Measurements from ENCODE around the gene THOC1.

Gene THOC1

DNA sequence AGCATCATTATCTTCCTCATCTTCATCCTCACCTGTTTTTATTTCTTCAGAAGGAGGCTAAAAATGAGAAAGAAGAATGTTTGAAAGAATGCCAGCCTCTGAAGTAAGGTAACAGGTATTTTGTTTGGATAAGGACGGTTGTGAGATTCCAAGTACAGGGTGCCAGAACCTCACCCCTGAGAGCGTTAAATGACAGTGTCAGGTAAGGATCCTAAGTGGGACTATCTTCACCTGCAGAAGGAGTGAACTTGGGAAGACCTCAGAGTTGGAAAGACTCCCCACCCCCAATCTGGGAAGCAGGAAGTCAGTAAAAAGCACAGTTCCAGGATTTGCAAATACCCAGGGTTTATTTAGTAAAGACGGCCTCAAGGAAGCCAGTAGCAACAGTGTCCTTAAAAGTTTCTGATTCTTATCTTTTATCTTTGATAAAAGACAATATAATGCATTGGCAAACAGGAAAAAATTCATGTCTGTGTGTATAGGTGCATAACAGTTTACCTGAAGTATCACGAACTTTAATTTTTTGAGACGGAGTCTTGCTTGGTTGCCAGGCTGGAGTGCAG is 52.3 kb downstream of the THOC1 start:
- DNase-seq (ENCODE audit: low spot score) = no peak

DNA sequence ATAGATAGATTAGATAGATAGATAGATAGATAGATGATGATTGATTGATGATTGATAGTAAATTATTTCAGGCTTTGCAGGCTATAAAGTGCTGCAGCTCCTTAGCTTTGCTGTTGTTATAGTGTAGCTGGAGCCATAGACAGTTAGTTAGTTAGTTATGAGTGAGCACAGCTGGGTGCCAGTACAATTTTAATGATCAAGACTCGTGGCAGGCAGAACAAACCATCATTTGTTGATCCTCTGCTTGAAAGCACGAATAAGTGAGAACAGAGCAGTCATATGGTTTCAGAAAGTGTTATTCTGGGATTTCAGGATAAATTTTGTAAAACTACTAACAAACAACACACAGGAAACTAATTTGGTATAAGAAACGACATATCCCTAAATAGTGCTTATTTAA is 53.9 kb downstream of the THOC1 start:
- no peak for DNase-seq (ENCODE audit: low spot score)

DNA sequence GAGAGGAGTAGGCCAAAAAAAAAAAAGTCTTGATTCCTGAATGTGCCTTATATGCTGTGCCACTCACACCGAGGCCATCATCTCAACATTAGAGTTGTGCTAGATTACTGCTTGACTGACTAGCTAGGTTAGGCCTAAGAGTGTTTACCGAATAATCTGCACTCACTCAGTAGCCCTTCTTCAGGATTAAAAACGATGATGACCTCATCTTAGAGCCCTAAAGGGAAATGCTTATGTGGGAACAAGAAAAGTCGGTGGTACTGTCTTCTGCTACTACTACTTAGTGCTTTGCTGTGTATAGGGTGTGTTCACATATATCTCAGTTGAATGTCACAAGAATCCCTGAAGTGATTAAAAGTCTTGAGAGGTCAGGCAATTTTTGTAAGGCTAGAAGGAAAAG is 54.3 kb downstream of the THOC1 start:
- DNase-seq (ENCODE audit: low spot score) = no peak

DNA sequence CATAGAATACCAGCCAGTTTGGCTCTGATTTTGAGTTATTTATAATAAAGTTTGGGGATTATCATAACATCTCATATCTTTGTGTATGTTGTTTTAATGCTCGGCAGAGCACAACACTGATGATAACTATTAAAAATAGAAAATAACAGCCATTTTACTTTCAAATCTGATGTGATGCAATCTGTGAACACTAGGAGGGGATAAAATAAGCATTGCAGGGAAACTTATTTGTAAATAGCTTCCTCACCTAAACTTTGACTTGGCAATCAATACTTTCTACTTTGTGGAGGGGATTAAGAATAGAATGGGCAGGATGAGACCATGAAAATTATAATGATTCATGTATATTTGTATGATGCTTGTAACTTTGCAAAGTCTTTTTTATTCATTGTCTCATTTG is 55.1 kb downstream of the THOC1 start:
- DNase-seq (ENCODE audit: low spot score) = no peak

DNA sequence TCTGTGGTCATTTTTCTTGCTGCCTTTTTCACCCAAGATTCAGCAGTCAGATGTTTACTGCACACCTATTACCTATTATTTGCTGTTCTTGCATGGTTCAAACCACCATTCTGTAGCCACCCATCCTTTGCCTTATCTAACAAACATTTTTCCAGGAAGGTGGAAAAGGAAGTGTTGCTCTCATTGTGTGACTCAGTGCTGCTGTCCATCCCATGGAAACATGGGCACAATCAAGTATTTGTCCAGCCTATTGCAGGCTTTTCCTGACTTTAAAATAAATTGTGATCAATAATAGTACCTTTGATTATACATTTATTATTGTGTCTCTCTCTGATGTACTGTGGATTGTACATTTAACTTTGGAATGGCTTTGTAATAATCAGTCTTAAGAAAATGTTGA is 56.3 kb downstream of the THOC1 start:
- DNase-seq (ENCODE audit: low spot score) = no peak

DNA sequence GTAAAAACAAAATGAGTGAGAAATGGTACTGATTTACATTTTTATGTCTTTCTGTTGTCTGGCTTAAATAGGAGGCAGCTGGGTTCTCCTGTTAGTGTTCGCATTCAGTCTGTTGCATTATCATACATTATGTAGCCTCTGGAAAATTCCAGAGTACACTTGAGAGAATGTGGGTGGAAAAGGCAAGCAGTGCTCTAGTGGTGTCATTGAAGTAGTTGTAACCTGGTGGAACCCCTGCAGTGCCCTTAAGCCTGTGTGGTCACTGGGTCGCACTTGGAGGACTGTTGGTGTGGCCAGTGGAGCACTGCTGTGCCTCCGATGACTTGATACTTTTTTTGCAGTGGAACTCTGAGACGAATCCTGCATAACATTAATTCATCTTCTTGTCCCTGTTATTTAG is 57.1 kb downstream of the THOC1 start:
- no peak for DNase-seq (ENCODE audit: low spot score)

DNA sequence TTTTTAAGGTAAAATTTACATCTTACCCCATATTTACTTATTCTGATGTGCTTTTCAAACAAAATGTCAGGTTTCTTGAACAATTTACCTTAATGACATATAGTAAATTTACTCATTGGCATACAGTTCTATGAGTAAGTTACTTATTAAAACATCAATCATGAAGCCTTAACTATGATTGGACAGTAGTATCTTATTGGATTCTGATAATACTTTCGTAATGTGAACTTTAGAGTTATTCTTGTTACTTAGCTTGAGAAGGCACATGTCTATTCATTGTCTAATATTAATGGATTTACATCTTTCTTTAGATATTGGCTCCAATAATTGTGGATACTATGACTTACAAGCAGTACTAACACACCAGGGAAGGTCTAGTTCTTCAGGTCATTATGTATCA is 57.8 kb downstream of the THOC1 start:
- DNase-seq (ENCODE audit: low spot score) = no peak

DNA sequence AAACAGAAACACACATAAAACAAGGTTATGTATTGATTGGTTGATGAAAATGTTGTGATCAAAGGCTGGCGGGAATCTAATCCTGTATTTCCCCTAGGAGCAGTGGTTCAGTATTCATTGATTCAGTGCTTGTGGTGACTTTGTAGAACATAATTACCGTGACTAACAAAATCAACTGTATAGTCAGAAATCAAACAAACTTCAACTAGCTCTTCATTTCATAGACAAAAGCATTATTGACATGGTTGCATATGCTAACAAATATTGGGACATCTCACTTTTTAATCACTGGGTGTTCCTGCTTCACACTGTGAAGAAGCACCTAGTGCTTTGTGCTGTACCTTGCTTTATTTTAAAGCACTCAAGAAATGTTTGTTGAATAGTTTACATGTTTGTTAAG is 68.1 kb downstream of the THOC1 start:
- DNase-seq (ENCODE audit: low spot score) = no peak

DNA sequence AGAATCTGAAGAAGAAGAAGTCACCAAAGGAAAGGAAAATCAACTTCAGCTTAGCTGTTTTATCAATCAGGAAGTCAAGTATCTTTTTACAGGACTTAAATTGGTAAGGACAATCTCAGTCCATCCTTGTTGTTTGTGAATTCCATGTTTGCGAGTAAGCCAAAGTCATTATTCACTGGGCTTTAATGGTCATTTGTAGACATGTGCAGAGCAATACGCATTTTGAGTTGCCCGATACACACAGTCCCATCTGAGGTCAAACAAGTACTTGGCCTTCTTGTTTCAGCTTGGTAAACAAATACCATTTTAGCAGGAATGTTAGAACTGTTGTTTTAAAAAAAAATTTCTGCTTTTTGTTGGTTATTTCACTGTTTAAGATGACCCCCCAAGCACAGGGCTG is 68.6 kb downstream of the THOC1 start:
- no peak for DNase-seq (ENCODE audit: low spot score)

DNA sequence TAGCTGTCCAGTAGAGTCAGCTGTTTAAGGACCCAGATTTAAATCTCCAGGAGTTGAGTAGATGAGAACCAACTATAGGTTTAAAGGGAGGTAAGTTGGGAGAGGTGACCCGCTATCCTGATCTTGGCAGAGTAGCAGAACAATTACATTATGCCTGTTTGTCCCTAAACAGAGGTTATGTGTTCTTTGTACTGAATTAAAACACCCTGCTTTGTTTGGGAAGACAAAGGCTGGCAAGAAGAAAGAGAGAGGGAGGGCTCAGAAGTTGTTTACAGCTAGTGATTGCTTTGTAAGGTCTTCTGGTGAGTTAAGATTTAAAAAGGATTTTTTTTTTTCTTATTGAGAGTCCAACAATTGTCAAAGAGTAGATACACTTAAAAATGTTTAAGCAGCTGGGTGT is 72.2 kb downstream of the THOC1 start:
- DNase-seq (ENCODE audit: low spot score) = no peak

DNA sequence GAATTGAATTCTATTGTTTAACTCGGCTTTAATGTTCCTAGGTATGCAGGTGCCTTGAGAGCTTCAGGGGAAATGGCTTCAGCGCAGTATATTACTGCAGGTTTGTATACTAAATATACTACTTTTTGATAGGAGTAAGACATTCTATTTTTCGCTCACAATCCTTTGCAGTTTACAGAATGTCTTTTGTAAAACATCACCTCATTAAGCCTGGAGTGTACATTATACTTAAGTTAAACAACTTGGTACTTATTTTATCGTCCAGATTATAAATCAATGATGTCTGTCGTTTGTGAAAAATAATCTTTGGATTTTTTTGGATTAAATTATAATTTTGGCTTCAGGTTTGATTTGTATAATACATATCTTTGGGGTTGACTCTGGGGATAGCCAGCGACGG is 75.0 kb downstream of the THOC1 start:
- no peak for DNase-seq (ENCODE audit: low spot score)

DNA sequence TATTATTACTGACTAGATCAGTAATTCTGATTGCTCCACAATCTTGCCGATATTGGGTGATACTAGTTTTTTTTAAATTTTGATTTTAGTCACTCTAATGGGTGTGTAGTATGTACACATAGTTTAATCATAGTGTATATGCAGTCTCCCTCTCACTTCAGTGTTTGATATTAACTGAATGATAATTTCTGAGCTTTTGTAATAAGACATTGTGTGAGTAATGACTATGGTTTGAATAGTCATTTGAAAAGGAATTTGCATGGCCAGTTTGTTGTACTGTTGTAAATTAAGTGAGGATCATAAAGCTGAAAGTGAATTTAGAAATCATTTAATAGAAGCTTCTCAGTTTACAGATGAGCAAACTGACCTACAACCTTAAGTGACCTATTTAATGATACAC is 76.1 kb downstream of the THOC1 start:
- no peak for DNase-seq (ENCODE audit: low spot score)

DNA sequence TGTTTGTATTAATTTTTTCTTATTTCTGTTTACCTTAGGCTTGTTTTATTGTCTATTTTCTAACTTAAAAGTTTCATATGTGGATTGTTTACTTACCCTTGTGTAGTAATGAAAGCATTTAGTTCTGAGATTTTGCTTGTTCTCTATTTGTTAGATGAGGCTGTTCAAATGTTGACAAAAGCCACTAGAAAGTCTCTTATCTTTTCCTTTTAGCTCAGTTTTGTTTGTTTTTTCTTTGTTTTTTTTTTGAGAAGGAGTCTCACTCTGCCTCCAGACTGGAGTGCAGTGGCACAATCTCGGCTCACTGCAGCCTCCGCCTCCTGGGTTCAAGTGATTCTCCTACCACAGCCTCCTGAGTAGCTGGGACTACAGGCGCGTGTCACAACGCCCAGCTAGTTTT is 78.6 kb downstream of the THOC1 start:
- DNase-seq (ENCODE audit: low spot score) = no peak

DNA sequence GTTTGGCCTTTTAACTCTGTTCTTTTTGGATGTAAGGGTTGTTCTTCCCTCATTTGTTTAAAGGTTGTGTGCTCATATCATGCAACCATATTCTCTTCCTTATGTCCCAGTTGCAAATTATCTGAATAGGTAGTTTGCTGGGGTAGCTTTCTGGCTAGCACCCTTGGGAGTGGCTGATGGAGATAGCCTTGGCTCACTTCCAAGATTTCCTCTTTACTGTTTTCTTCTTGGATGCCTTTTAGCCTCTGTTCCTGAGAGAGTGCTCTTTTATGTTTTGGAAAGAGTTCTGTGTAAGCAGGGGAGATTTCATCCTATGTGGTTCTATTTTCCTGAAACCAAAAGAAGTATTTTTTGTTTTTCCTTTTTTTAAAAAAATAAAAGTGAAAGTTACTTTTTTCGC is 84.1 kb downstream of the THOC1 start:
- no peak for DNase-seq (ENCODE audit: low spot score)

DNA sequence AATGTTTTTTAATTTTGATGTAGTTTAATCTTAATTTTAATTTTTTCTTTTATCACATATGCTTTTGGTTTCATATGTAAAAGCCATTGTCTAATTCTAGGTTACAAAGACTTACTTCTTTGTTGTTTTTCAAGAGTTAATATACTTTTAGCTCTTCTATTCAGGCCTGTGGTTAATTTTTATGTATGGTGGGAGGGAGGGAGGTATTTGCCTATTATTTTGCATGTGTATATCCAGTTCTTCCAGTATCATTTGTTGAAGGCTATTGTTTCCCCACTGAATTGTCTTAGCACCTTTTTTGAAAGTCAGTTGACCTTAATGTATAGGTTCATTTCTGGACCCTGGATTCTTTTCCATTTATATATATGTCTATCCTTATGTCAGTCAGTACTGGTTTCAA is 86.1 kb downstream of the THOC1 start:
- no peak for DNase-seq (ENCODE audit: low spot score)

DNA sequence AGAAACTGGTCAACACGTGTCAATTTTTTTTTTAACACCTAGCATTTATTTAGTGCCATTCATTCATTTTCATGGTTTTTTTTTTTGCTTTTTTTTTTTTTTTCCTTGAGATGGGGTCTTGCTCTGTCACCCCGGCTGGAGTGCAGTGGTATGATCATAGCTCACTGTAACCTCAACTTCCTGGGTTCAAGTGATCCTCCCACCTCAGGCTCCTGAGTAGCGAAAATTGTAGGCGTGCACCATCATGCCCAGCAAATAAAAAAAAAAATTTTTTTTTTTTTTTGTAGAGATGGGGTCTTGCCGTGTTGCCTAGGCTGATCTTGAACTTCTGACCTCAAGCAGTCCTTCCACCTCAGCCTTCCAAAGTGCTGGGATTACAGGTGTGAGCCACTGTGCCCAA is 88.3 kb downstream of the THOC1 start:
- no peak for DNase-seq (ENCODE audit: low spot score)

DNA sequence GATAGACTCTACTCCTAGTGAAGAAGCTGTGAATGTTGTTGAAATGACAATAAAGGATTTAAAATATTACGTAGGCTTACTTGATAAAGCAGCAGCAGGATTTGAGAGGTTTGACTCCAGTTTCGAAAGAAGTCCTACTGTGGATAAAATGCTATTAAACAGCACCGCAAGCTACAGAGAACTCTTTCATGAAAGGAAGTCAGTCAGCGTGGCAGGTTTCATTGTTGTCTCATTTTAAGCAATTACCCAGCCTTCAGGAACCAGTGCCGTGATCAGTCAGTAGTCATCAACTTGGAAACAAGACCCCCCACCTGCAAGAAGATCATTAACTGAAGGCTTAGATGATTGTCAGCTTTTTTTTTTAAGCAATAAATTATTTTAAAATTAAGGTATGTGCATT is 95.5 kb downstream of the THOC1 start:
- no peak for DNase-seq (ENCODE audit: low spot score)
